WTC11 (cell line): Measurements from ENCODE around the gene RASGRF1. TPM values are rescaled to one million over a fixed set of nuclear protein-coding genes. Genes with fewer than 3 reads are reported as not detected.

Experiments used
- ATAC-seq: fragments of 200-7000 bp; cut with Tn5 transposase; 2 replicates; pipeline ENCODE4 v1.10.0; 2021; ENCODE audit warnings: mild to moderate bottlenecking, moderate library complexity
- CTCF ChIA-PET: fragments of 300-600 bp; sonication (Branson Sonifier 250); formaldehyde crosslinking; loops from one replicate; lab custom pipeline; 2021; ENCODE audit warnings: antibody characterized with exemption; lab: Charles Lee
- POLR2A ChIA-PET: fragments of 350-600 bp; sonication (Branson Sonifier 250); formaldehyde crosslinking; loops from one replicate; lab custom pipeline; 2021; ENCODE audit warnings: antibody characterized with exemption; lab: Charles Lee
- DNase-seq: peaks from one replicate; pipeline ENCODE4 v3.0.0; 2021; ENCODE audit warnings: low spot score
- H3K27ac Mint-ChIP-seq: 2 replicates; pipeline ENCODE4 v1.8.0; 2021; ENCODE audit warnings: mixed read lengths
- H3K27me3 Mint-ChIP-seq: 2 replicates; pipeline ENCODE4 v1.8.0; 2021; ENCODE audit warnings: low read depth, mild to moderate bottlenecking, moderate library complexity, mixed read lengths
- H3K36me3 Mint-ChIP-seq: 2 replicates; pipeline ENCODE4 v1.8.0; 2021; ENCODE audit warnings: mixed read lengths
- H3K4me1 Mint-ChIP-seq: 2 replicates; pipeline ENCODE4 v1.8.0; 2022; ENCODE audit warnings: mixed read lengths
- H3K4me3 Mint-ChIP-seq: 2 replicates; pipeline ENCODE4 v1.8.0; 2021; ENCODE audit warnings: mild to moderate bottlenecking, moderate library complexity, mixed read lengths
- H3K9me3 Mint-ChIP-seq: 2 replicates; pipeline ENCODE4 v1.8.0; 2021; ENCODE audit warnings: mixed read lengths
- IRF2 ChIP-seq: sonication (generic); formaldehyde crosslinking; IDR thresholded peaks from 2 replicates; pipeline ENCODE4 v1.8.0; 2022; ENCODE audit warnings: low read depth, missing genetic modification reagents, borderline replicate concordance
- JUN ChIP-seq: sonication (generic); formaldehyde crosslinking; IDR thresholded peaks from 2 replicates; pipeline ENCODE4 v1.8.0; 2023; ENCODE audit warnings: mild to moderate bottlenecking, missing genetic modification reagents
- MYBL2 ChIP-seq: sonication (generic); formaldehyde crosslinking; IDR thresholded peaks from 2 replicates; pipeline ENCODE4 v1.8.1; 2023; ENCODE audit warnings: mild to moderate bottlenecking, moderate library complexity, missing genetic modification reagents
- OVOL2 ChIP-seq: fragments of 250-450 bp; sonication (Bioruptor Pico); IDR thresholded peaks from 2 replicates; pipeline ENCODE4 v1.9.0; 2021; ENCODE audit warnings: mild to moderate bottlenecking, borderline replicate concordance
- RORB ChIP-seq: fragments of 250-450 bp; sonication (Bioruptor Pico); IDR thresholded peaks from 2 replicates; pipeline ENCODE4 v1.9.0; 2021; ENCODE audit warnings: mild to moderate bottlenecking
- SOX15 ChIP-seq: fragments of 250-450 bp; sonication (Bioruptor Pico); IDR thresholded peaks from 2 replicates; pipeline ENCODE4 v1.9.0; 2021; ENCODE audit warnings: mild to moderate bottlenecking
- TCF7 ChIP-seq: sonication (generic); formaldehyde crosslinking; IDR thresholded peaks from 2 replicates; pipeline ENCODE4 v1.8.0; 2022; ENCODE audit warnings: mild to moderate bottlenecking, low read depth, missing genetic modification reagents, moderate library complexity
- total RNA-seq: library from RNA; stranded (reverse); gene quantifications from 3 replicates; pipeline ENCODE4 v1.2.3, GENCODE V29; 2021
- TF ChIP-seq, protein P1 (sequence below): sonication (generic); formaldehyde crosslinking; IDR thresholded peaks from 2 replicates; pipeline ENCODE4 v1.8.1; 2023; ENCODE audit warnings: mild to moderate bottlenecking, missing genetic modification reagents
- TF ChIP-seq, protein P2 (sequence below): sonication (generic); formaldehyde crosslinking; IDR thresholded peaks from 2 replicates; pipeline ENCODE4 v1.8.1; 2022; ENCODE audit warnings: low read depth, missing genetic modification reagents, borderline replicate concordance
- TF ChIP-seq, protein P3 (sequence below): sonication (generic); formaldehyde crosslinking; IDR thresholded peaks from 2 replicates; pipeline ENCODE4 v1.8.0; 2022; ENCODE audit warnings: mild to moderate bottlenecking, missing genetic modification reagents
- TF ChIP-seq, protein P4 (sequence below): sonication (generic); formaldehyde crosslinking; IDR thresholded peaks from 2 replicates; pipeline ENCODE4 v1.8.1; 2023; ENCODE audit warnings: mild to moderate bottlenecking, moderate library complexity, missing genetic modification reagents
- TF ChIP-seq, protein P5 (sequence below): fragments of 200-600 bp; IDR thresholded peaks from 2 replicates; pipeline ENCODE4 v1.8.0; 2022; ENCODE audit warnings: antibody characterized with exemption
- TF ChIP-seq, protein P6 (sequence below): fragments of 250-450 bp; sonication (Bioruptor Pico); IDR thresholded peaks from 2 replicates; pipeline ENCODE4 v1.9.0; 2021; ENCODE audit warnings: mild to moderate bottlenecking
- TF ChIP-seq, protein P7 (sequence below): fragments of 250-450 bp; sonication (Bioruptor Pico); IDR thresholded peaks from 2 replicates; pipeline ENCODE4 v2.1.2; 2022; ENCODE audit warnings: mild to moderate bottlenecking, moderate library complexity

RASGRF1 gene
- total RNA-seq, 1 experiment from 2014 or later: 0.85 TPM

DNA sequence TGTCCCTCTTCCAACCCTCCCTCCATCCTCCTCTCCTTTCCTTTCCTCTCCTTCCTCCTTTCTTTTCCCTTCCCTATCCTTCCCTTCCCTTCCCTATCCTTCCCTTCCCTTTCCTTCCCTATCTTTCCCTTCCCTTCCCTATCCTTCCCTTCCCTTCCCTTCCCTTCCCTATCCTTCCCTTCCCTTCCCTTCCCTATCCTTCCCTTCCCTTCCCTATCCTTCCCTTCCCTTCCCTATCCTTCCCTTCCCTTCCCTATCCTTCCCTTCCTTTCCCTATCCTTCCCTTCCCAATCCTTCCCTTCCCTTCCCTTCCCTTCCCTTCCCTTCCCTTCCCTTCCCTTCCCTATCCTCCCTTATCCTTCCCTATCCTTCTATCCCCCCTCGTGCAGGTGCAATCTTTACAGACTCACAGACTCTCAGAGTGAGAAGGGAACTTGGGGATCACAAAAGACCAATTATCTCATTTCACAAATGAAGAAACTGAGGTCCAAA, 31.5 kb downstream of the RASGRF1 start (continued):
- TF ChIP-seq, protein P1, sequence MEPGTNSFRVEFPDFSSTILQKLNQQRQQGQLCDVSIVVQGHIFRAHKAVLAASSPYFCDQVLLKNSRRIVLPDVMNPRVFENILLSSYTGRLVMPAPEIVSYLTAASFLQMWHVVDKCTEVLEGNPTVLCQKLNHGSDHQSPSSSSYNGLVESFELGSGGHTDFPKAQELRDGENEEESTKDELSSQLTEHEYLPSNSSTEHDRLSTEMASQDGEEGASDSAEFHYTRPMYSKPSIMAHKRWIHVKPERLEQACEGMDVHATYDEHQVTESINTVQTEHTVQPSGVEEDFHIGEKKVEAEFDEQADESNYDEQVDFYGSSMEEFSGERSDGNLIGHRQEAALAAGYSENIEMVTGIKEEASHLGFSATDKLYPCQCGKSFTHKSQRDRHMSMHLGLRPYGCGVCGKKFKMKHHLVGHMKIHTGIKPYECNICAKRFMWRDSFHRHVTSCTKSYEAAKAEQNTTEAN (CRISPR knock-in tag): no peak

DNA sequence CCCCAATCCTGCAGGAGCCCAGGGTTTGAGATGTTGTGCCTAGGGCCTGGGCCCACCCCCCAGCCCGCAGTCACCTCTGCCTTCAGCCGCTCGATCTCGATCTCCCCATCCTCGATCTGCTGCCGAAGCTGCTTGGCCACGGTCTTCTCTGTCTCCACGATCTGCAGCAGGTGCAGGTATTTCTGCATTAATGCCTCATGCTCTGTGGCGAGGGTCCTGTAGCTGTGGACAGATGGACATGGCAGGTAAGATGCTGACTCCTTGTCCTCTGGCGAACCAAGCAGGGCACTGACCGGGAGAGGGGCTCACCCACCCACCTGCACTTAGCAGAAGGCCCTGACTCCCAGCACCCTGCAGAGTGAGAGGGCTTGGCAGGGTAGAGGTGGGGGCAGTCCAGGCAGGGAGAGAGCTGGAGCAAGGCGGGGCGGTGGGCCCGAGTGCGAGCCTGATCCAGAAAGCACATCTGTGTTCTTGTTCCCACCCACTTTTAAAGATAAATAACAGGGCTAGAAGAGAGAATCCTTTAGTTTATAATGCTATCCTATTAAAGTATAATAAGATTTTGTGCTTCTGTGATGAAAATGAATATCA, 32.2 kb downstream of the RASGRF1 start:
- peaks cover 100% of the 10 kb centered on the region for H3K27me3 Mint-ChIP-seq
- no peaks in the 10 kb centered on the region for H3K36me3 Mint-ChIP-seq
- ChIA-PET CTCF (interaction anchor here (1.1 kb wide), 1 partner anchor 127 kb away, joined by 5 read pairs; no protein-coding TSS in a partner anchor), POLR2A (no interaction called here)
- H3K4me3 Mint-ChIP-seq: no peak overlapping the region
- H3K9me3 Mint-ChIP-seq: no peaks in the 10 kb centered on the region
- DNase-seq (no peak), ATAC-seq (no peak)
- TF ChIP-seq, protein P2, sequence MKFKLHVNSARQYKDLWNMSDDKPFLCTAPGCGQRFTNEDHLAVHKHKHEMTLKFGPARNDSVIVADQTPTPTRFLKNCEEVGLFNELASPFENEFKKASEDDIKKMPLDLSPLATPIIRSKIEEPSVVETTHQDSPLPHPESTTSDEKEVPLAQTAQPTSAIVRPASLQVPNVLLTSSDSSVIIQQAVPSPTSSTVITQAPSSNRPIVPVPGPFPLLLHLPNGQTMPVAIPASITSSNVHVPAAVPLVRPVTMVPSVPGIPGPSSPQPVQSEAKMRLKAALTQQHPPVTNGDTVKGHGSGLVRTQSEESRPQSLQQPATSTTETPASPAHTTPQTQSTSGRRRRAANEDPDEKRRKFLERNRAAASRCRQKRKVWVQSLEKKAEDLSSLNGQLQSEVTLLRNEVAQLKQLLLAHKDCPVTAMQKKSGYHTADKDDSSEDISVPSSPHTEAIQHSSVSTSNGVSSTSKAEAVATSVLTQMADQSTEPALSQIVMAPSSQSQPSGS (CRISPR knock-in tag): no peak
- TF ChIP-seq, protein P3, sequence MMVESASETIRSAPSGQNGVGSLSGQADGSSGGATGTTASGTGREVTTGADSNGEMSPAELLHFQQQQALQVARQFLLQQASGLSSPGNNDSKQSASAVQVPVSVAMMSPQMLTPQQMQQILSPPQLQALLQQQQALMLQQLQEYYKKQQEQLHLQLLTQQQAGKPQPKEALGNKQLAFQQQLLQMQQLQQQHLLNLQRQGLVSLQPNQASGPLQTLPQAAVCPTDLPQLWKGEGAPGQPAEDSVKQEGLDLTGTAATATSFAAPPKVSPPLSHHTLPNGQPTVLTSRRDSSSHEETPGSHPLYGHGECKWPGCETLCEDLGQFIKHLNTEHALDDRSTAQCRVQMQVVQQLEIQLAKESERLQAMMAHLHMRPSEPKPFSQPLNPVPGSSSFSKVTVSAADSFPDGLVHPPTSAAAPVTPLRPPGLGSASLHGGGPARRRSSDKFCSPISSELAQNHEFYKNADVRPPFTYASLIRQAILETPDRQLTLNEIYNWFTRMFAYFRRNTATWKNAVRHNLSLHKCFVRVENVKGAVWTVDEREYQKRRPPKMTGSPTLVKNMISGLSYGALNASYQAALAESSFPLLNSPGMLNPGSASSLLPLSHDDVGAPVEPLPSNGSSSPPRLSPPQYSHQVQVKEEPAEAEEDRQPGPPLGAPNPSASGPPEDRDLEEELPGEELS: no peak
- TF ChIP-seq, protein P4, sequence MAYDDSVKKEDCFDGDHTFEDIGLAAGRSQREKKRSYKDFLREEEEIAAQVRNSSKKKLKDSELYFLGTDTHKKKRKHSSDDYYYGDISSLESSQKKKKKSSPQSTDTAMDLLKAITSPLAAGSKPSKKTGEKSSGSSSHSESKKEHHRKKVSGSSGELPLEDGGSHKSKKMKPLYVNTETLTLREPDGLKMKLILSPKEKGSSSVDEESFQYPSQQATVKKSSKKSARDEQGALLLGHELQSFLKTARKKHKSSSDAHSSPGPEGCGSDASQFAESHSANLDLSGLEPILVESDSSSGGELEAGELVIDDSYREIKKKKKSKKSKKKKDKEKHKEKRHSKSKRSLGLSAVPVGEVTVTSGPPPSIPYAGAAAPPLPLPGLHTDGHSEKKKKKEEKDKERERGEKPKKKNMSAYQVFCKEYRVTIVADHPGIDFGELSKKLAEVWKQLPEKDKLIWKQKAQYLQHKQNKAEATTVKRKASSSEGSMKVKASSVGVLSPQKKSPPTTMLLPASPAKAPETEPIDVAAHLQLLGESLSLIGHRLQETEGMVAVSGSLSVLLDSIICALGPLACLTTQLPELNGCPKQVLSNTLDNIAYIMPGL (CRISPR knock-in tag): no peak
- TF ChIP-seq JUN (CRISPR knock-in tag): no peak
- no peak for TF ChIP-seq IRF2 (CRISPR knock-in tag)
- TF ChIP-seq, protein P5, sequence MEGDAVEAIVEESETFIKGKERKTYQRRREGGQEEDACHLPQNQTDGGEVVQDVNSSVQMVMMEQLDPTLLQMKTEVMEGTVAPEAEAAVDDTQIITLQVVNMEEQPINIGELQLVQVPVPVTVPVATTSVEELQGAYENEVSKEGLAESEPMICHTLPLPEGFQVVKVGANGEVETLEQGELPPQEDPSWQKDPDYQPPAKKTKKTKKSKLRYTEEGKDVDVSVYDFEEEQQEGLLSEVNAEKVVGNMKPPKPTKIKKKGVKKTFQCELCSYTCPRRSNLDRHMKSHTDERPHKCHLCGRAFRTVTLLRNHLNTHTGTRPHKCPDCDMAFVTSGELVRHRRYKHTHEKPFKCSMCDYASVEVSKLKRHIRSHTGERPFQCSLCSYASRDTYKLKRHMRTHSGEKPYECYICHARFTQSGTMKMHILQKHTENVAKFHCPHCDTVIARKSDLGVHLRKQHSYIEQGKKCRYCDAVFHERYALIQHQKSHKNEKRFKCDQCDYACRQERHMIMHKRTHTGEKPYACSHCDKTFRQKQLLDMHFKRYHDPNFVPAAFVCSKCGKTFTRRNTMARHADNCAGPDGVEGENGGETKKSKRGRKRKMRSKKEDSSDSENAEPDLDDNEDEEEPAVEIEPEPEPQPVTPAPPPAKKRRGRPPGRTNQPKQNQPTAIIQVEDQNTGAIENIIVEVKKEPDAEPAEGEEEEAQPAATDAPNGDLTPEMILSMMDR: no peak
- no peak for TF ChIP-seq RORB (CRISPR knock-in tag)
- H3K27ac Mint-ChIP-seq: no peak overlapping the region
- peaks cover 15% of the 10 kb centered on the region for H3K4me1 Mint-ChIP-seq

DNA sequence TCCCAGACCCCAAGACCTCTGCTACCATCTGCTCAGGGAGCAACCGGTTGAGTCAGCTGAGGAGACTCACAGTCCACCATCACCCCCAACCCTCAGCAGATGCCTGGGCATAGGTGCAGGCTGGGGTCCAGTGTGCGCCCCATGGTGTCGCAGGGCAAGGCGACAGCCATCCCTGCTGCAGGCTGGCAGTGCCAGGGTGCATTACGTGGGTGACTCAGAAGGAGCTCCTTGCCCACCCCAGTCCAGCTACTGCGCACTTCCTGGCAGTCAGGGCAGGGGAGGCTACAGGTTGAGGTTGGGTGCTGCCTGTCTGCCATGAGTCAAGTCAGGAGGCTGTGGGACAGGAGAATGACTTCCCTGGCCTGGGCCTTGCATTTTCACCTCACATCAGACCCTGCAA, 33.5 kb downstream of the RASGRF1 start:
- TF ChIP-seq, protein P6, sequence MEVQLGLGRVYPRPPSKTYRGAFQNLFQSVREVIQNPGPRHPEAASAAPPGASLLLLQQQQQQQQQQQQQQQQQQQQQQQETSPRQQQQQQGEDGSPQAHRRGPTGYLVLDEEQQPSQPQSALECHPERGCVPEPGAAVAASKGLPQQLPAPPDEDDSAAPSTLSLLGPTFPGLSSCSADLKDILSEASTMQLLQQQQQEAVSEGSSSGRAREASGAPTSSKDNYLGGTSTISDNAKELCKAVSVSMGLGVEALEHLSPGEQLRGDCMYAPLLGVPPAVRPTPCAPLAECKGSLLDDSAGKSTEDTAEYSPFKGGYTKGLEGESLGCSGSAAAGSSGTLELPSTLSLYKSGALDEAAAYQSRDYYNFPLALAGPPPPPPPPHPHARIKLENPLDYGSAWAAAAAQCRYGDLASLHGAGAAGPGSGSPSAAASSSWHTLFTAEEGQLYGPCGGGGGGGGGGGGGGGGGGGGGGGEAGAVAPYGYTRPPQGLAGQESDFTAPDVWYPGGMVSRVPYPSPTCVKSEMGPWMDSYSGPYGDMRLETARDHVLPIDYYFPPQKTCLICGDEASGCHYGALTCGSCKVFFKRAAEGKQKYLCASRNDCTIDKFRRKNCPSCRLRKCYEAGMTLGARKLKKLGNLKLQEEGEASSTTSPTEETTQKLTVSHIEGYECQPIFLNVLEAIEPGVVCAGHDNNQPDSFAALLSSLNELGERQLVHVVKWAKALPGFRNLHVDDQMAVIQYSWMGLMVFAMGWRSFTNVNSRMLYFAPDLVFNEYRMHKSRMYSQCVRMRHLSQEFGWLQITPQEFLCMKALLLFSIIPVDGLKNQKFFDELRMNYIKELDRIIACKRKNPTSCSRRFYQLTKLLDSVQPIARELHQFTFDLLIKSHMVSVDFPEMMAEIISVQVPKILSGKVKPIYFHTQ (CRISPR knock-in tag): no peak
- TF ChIP-seq, protein P7, sequence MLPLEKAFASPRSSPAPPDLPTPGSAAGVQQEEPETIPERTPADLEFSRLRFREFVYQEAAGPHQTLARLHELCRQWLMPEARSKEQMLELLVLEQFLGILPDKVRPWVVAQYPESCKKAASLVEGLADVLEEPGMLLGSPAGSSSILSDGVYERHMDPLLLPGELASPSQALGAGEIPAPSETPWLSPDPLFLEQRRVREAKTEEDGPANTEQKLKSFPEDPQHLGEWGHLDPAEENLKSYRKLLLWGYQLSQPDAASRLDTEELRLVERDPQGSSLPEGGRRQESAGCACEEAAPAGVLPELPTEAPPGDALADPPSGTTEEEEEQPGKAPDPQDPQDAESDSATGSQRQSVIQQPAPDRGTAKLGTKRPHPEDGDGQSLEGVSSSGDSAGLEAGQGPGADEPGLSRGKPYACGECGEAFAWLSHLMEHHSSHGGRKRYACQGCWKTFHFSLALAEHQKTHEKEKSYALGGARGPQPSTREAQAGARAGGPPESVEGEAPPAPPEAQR (CRISPR knock-in tag): no peak
- TF ChIP-seq TCF7 (CRISPR knock-in tag): no peak
- TF ChIP-seq OVOL2: no peak
- no peak for TF ChIP-seq SOX15 (CRISPR knock-in tag)
- TF ChIP-seq RORB (CRISPR knock-in tag): no peak
- no peak for TF ChIP-seq MYBL2 (CRISPR knock-in tag)
- TF ChIP-seq, all 79 proteins: peak for 0
- ATAC-seq (no peak), DNase-seq (no peak)
- H3K27me3 Mint-ChIP-seq: peaks cover 100% of the 10 kb centered on the region
- no peak overlapping the region for H3K27ac Mint-ChIP-seq
- ChIA-PET POLR2A (no interaction called here), CTCF (interaction anchor here (0.9 to 1.1 kb wide), 4 partner anchors 22 to 128 kb away, joined by 3 to 5 read pairs (median 3); no protein-coding TSS in a partner anchor)
- no peaks in the 10 kb centered on the region for H3K9me3 Mint-ChIP-seq
- H3K4me3 Mint-ChIP-seq: no peak overlapping the region
- no peaks in the 10 kb centered on the region for H3K36me3 Mint-ChIP-seq
- peaks cover 15% of the 10 kb centered on the region for H3K4me1 Mint-ChIP-seq
